Stimulated activated memory B cell treated with anti-CD40 and anti-IgM and Interleukin-4, amounts not matched to agents 10 μg/mL and 1 μg/mL and 100 μg/mL, for 72 hours (primary cell): ENCODE measurements around the gene KBTBD2.
"Not testable (repeated sequence)": the region's sequence is repeated elsewhere in the genome, so short reads cannot be mapped to it uniquely, and the experiment has no call there.

Source experiments
- ATAC-seq: fragments of 150-1000 bp; cut with Tn5 transposase; 2 replicates; pipeline ENCODE4 v1.10.0; 2021
- H3K27ac Mint-ChIP-seq: one replicate; pipeline ENCODE4 v1.8.0; 2022; ENCODE audit warnings: mild to moderate bottlenecking, mixed read lengths
- H3K27me3 Mint-ChIP-seq: one replicate; pipeline ENCODE4 v1.8.0; 2022; ENCODE audit warnings: mixed read lengths
- H3K36me3 Mint-ChIP-seq: one replicate; pipeline ENCODE4 v1.8.0; 2022; ENCODE audit warnings: mixed read lengths
- H3K4me1 Mint-ChIP-seq: one replicate; pipeline ENCODE4 v1.8.0; 2022; ENCODE audit warnings: mixed read lengths
- H3K4me3 Mint-ChIP-seq: one replicate; pipeline ENCODE4 v1.8.0; 2022; ENCODE audit warnings: mild to moderate bottlenecking, moderate library complexity, mixed read lengths
- H3K9me3 Mint-ChIP-seq: one replicate; pipeline ENCODE4 v1.8.0; 2022; ENCODE audit warnings: mixed read lengths

The KBTBD2 gene

GRCh38 chr7:32901629-32902028 is 10.1 kb upstream of the KBTBD2 start:
- Mint-ChIP-seq H3K4me1 (no peaks in the 10 kb centered on the region), H3K36me3 (no peaks in the 10 kb centered on the region), H3K27me3 (no peaks in the 10 kb centered on the region), H3K9me3 (no peaks in the 10 kb centered on the region), H3K4me3 (no peak overlapping the region), H3K27ac (no peak overlapping the region)
- ATAC-seq = no peak

DNA sequence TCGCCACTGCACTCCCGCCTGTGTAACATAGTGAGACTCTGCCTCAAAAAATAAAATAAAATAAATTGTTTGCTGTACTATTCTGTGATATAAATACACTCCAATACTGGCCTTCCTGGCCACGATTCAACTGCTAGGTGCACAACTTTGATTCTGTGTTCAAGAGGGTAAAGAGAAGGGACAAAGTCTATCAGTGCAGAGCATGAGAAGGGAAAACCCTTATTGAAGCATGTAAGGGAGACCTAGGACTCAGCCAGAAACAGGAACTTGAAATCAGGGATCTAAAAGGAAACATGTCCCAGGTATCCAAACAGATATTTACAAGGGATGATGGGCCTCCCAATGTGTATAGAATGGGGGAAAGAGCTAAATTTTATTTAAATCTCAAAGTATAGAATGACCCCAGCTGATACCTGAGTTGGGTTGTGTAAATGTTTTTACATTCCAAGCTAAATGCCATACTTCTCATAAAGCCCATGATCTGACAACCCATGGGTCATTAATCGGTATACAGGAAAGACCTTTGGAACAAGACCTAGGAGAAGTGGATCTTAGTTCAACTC is 9.0 kb upstream of the KBTBD2 start:
- no peak overlapping the region for H3K27ac Mint-ChIP-seq
- no peaks in the 10 kb centered on the region for H3K36me3 Mint-ChIP-seq
- no peak overlapping the region for H3K4me3 Mint-ChIP-seq
- no peaks in the 10 kb centered on the region for H3K9me3 Mint-ChIP-seq
- ATAC-seq = no peak
- no peaks in the 10 kb centered on the region for H3K4me1 Mint-ChIP-seq
- no peaks in the 10 kb centered on the region for H3K27me3 Mint-ChIP-seq

- not testable (repeated sequence) for H3K27ac Mint-ChIP-seq, H3K4me3 Mint-ChIP-seq, H3K36me3 Mint-ChIP-seq, H3K27me3 Mint-ChIP-seq, ATAC-seq, H3K9me3 Mint-ChIP-seq
- H3K4me1 Mint-ChIP-seq = peaks cover 12% of the 10 kb centered on the region
Measured at GRCh38 chr7:32897376-32897775, 5.8 kb upstream of the KBTBD2 start.

DNA sequence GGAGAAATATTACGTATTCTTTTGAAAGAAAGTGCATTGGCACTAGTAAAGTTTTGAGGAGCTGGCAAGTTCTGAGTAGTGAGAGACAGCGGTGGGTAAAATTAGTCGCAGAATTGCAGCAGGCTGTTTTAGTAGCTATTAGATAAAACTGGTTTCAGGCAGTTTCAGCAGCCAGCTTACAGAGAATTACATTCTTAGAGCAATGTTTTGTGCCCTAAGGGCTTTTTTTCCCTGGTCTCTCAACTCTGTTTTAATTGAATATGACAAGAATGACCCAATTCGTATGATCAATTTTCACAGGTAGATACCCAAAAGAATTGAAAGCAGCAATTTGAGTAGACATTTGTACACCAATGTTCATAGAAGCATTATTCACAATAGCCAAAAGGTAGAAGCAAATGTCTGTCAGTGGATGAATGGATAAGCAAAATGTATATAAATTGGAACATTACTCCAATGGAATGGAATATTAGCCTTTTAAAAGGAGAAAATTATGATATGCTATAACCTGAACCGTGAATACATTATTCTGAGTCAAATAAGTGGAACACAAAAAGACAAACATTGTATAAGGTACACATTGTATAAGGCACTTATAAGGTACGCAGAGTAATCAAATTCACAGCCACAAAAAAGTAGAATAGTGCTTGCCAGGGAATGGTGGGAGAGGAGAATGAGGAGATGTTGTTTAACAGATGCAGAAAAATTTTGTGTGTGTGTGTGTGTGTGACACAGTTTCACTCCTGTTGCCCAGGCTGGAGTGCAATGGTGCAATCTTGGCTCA is 5.2 kb upstream of the KBTBD2 start:
- no peak for ATAC-seq
- H3K9me3 Mint-ChIP-seq = no peaks in the 10 kb centered on the region

GRCh38 chr7:32894171-32894570 is 2.6 kb upstream of the KBTBD2 start:
- H3K4me1 Mint-ChIP-seq = peaks cover 28% of the 10 kb centered on the region
- H3K27ac Mint-ChIP-seq = no peak overlapping the region
- H3K27me3 Mint-ChIP-seq = no peaks in the 10 kb centered on the region
- no peaks in the 10 kb centered on the region for H3K36me3 Mint-ChIP-seq
- no peaks in the 10 kb centered on the region for H3K9me3 Mint-ChIP-seq
- ATAC-seq = no peak
- no peak overlapping the region for H3K4me3 Mint-ChIP-seq

More for the DNA sequence above, 5.2 kb upstream of the KBTBD2 start:
- no peak overlapping the region for H3K27ac Mint-ChIP-seq
- H3K4me3 Mint-ChIP-seq = no peak overlapping the region
- H3K4me1 Mint-ChIP-seq = peaks cover 15% of the 10 kb centered on the region
- H3K36me3 Mint-ChIP-seq = no peaks in the 10 kb centered on the region
- no peaks in the 10 kb centered on the region for H3K27me3 Mint-ChIP-seq

DNA sequence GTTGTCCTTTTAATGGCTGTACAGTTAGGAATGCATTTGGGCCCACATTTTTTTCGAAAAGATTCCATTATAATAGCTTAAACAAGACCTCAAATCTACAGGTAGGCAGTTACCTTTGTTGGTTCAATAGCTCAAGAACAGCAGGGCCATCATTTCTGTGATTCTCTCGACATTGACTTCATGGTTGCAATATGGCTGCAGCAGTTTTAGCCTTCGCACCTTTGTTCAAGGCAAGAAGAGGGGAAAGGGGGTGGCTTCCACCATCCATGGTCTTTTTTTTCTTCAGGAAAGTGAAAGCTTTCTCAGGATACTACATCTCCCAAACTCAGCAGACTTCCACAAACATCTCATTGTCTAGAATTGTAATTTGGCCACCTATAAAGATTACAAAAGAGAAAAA is 2.2 kb upstream of the KBTBD2 start:
- Mint-ChIP-seq H3K4me3 (no peak overlapping the region), H3K9me3 (no peaks in the 10 kb centered on the region), H3K27me3 (no peaks in the 10 kb centered on the region), H3K4me1 (peaks cover 32% of the 10 kb centered on the region), H3K36me3 (no peaks in the 10 kb centered on the region), H3K27ac (peak overlapping the region; percentile 95)
- no peak for ATAC-seq

GRCh38 chr7:32893207-32893524 is 1.6 kb upstream of the KBTBD2 start:
- Mint-ChIP-seq H3K36me3 (no peaks in the 10 kb centered on the region), H3K27me3 (no peaks in the 10 kb centered on the region), H3K4me1 (peaks cover 38% of the 10 kb centered on the region), H3K9me3 (no peaks in the 10 kb centered on the region), H3K27ac (peak overlapping the region; percentile 95), H3K4me3 (peak overlapping the region; percentile 86)
- no peak for ATAC-seq

- H3K4me1 Mint-ChIP-seq = peaks cover 42% of the 10 kb centered on the region
- H3K27ac Mint-ChIP-seq = peak overlapping the region; percentile 95
- no peaks in the 10 kb centered on the region for H3K9me3 Mint-ChIP-seq
- no peaks in the 10 kb centered on the region for H3K27me3 Mint-ChIP-seq
- ATAC-seq = peak; percentile 2
- H3K4me3 Mint-ChIP-seq = peak overlapping the region; percentile 86
- H3K36me3 Mint-ChIP-seq = no peaks in the 10 kb centered on the region
Measured at GRCh38 chr7:32892521-32893206, 1.1 kb upstream of the KBTBD2 start.

GRCh38 chr7:32891800-32892520 is 400 bp upstream of the KBTBD2 start:
- Mint-ChIP-seq H3K4me3 (peak overlapping the region; percentile 86), H3K36me3 (peaks cover 3% of the 10 kb centered on the region), H3K27me3 (no peaks in the 10 kb centered on the region), H3K27ac (peak overlapping the region; percentile 95), H3K9me3 (no peaks in the 10 kb centered on the region), H3K4me1 (peaks cover 48% of the 10 kb centered on the region)
- peak; percentile 84 for ATAC-seq

DNA sequence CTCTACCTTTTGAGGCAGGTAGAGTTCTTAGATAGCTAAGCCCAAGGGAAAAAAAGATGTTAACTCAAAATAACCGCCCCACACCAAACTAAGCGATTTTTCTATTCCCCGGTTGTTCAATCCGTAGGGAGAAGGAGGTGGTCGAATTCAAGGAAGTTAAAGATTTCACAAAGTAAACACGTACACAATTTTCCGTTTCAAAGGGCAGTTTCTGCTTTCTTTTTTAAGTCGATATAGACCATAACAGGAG is 842 bp downstream of the KBTBD2 start:
- ATAC-seq = no peak
- peaks cover 6% of the 10 kb centered on the region for H3K36me3 Mint-ChIP-seq
- H3K27me3 Mint-ChIP-seq = no peaks in the 10 kb centered on the region
- peak overlapping the region; percentile 95 for H3K27ac Mint-ChIP-seq
- no peaks in the 10 kb centered on the region for H3K9me3 Mint-ChIP-seq
- peaks cover 55% of the 10 kb centered on the region for H3K4me1 Mint-ChIP-seq
- peak overlapping the region; percentile 92 for H3K4me3 Mint-ChIP-seq

DNA sequence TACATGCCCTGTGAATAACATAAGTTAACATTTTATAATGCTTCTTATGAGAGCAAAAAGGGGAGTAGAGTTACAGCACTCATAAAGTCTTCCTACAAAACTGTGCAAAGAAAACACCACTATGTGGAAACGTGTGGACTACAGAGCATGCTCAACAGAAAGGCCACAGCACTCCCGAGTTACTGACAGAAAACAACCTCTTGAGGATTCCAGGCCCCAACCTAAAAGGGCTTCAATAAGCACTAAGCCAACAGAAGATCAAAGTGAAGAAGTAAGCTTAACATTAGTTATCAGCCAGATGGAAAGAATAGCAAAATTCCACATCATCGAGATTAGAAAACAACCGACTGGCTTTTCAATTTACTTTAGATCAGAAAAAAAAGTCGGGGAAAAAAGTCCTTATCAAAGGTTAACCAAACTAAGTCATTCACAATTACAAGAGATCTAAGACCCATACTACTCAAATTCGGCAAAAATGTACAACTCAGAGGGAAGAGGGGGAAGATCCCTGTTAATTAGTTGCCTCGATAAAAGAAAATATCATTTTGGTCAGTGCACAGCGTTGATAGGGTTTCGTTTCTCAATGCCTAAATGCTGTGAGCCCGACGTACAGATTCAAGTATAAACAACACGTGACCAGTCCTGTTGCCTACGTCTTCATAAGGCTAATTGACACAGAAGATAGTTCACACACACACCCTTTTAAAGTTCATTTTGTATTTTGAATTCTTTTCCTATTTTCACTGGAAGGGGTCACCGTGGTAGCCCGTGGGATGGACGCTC is 1.4 kb downstream of the KBTBD2 start:
- peak; percentile 58 for ATAC-seq
- no peaks in the 10 kb centered on the region for H3K9me3 Mint-ChIP-seq
- peaks cover 60% of the 10 kb centered on the region for H3K4me1 Mint-ChIP-seq
- H3K27ac Mint-ChIP-seq = peak overlapping the region; percentile 95
- no peaks in the 10 kb centered on the region for H3K27me3 Mint-ChIP-seq
- H3K4me3 Mint-ChIP-seq = peak overlapping the region; percentile 92
- peaks cover 10% of the 10 kb centered on the region for H3K36me3 Mint-ChIP-seq

DNA sequence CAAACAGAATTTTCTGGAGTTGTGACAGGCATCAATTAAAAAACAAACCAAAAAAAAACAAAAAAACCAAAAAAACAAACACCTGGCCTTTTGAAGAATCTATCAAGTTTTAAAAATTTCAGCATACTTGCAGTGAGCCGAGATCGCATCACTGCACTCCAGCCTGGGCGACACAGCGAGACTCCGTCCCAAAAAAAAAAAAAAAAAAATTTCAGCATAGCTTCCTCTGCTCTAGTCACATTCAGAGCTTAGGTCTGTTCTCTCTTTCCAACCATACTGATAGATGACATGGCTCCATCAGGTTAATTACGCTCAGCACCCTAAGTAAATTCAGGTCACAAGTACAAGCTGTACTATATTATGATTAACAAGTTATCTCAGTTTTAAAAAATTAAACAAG is 3.1 kb downstream of the KBTBD2 start:
- Mint-ChIP-seq H3K27me3 (no peaks in the 10 kb centered on the region), H3K9me3 (no peaks in the 10 kb centered on the region), H3K4me3 (no peak overlapping the region), H3K4me1 (peaks cover 68% of the 10 kb centered on the region), H3K36me3 (peaks cover 11% of the 10 kb centered on the region), H3K27ac (peak overlapping the region; percentile 35)
- ATAC-seq = no peak

DNA sequence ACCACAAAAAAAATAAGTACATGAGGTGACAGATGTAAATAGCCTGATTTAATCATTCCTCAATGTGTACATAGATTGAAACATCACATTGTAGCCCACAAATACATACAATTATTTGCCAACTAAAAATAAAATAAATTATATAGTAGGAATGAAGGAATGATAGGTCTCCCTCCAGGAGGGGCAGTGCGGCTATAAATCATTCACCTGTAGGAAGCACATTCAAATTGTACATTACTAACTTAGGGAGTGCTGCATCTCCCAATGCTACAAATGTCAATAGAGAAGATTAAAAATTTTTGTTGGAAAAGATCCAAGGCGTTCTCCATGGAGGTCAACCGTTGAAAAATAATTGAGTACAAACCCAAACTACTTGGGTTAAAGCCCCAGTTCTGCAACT is 4.2 kb downstream of the KBTBD2 start:
- H3K27ac Mint-ChIP-seq = peak overlapping the region; percentile 40
- ATAC-seq = no peak
- no peaks in the 10 kb centered on the region for H3K9me3 Mint-ChIP-seq
- peaks cover 11% of the 10 kb centered on the region for H3K36me3 Mint-ChIP-seq
- no peaks in the 10 kb centered on the region for H3K27me3 Mint-ChIP-seq
- no peak overlapping the region for H3K4me3 Mint-ChIP-seq
- peaks cover 59% of the 10 kb centered on the region for H3K4me1 Mint-ChIP-seq

GRCh38 chr7:32881074-32881982 is 10.2 kb downstream of the KBTBD2 start:
- ATAC-seq = no peak
- H3K4me1 Mint-ChIP-seq = peaks cover 44% of the 10 kb centered on the region
- peaks cover 14% of the 10 kb centered on the region for H3K36me3 Mint-ChIP-seq
- H3K27ac Mint-ChIP-seq = no peak overlapping the region
- no peaks in the 10 kb centered on the region for H3K27me3 Mint-ChIP-seq
- H3K4me3 Mint-ChIP-seq = no peak overlapping the region
- H3K9me3 Mint-ChIP-seq = no peaks in the 10 kb centered on the region
